K562 (cell line): ENCODE measurements around the gene MPRIP. TPM values are rescaled to one million over a fixed set of nuclear protein-coding genes. Genes with fewer than 3 reads are reported as not detected.

Experiments used
- ATAC-seq: fragments of 200-7000 bp; cut with Tn5 transposase; 3 replicates; pipeline ENCODE4 v1.9.1; 2020; ENCODE audit warnings: moderate library complexity
- BruUV-seq: library from RNA; stranded (reverse); fragments of 400-500 nt; replicated peaks from 2 replicates; lab custom pipeline; 2021; lab: Mats Ljungman, UMichigan
- CTCF ChIA-PET: fragments of 300-600 bp; formaldehyde crosslinking; extraction: SDS; loops from one replicate; lab custom pipeline; 2021; ENCODE audit warnings: low intra/inter-chr PET ratio; lab: Yijun Ruan, JAX
- POLR2A ChIA-PET: fragments of 300-600, 350-650 bp; sonication (Branson Sonifier 250); formaldehyde crosslinking; extraction: SDS; loops from one replicate; lab custom pipeline; 2021; ENCODE audit warnings: antibody characterized with exemption, inconsistent platforms; lab: Yijun Ruan, JAX
- DNase-seq, 4 experiments: peaks; one replicate each; pipeline versions ENCODE4 v3.0.0 to v3.0.0-alpha.2; 2011 to 2018; ENCODE audit warnings: low spot score in 3 of 4, mixed read lengths in 3 of 4; ENCODE audit errors: extremely low read depth in 1 of 4
- FAIRE-seq: peaks from 2 replicates; lab custom pipeline; 2011; peaks lifted over from hg19 to GRCh38; lab: Jason Lieb, UNC
- H2AFZ ChIP-seq: 2 replicates; pipeline ENCODE4 v1.6.0; 2011; ENCODE audit warnings: low read depth, low read length, control low read depth, inconsistent platforms
- H3K27ac ChIP-seq: fragments of 200-600 bp; 3 replicates; pipeline ENCODE4 v1.8.0; 2011; ENCODE audit warnings: low read depth, mild to moderate bottlenecking, control low read depth, inconsistent platforms, low read length, moderate library complexity, mixed read lengths; ENCODE audit errors: extremely low read depth
- H3K27me3 ChIP-seq, 2 experiments: fragments of 300-600 bp in 1 of 2; 2 replicates in 1 of 2; 3 replicates in 1 of 2; pipeline versions ENCODE4 v1.6.0 to v1.8.0; 2011; ENCODE audit warnings: inconsistent platforms in 2 of 2, low read length in 2 of 2, mild to moderate bottlenecking in 1 of 2, mixed read lengths in 1 of 2, moderate library complexity in 1 of 2; ENCODE audit not compliant: control insufficient read depth in 2 of 2, insufficient read depth in 2 of 2
- H3K36me3 ChIP-seq: fragments of 300-600 bp; 3 replicates; pipeline ENCODE4 v1.8.0; 2011; ENCODE audit warnings: mild to moderate bottlenecking, low read length, inconsistent platforms; ENCODE audit not compliant: control insufficient read depth, insufficient read depth
- H3K4me1 ChIP-seq, 2 experiments: fragments of 200-600 bp in 1 of 2; replicated peaks in 1 of 2; 2 replicates in 1 of 2; 3 replicates in 1 of 2; pipeline versions ENCODE4 v1.5.1 to v1.8.0; 2011; ENCODE audit warnings: inconsistent platforms in 2 of 2, low read length in 2 of 2, mild to moderate bottlenecking in 1 of 2, mixed read lengths in 1 of 2, moderate library complexity in 1 of 2; ENCODE audit not compliant: control insufficient read depth in 2 of 2, insufficient read depth in 2 of 2
- H3K4me2 ChIP-seq: 2 replicates; pipeline ENCODE4 v1.6.1; 2011; ENCODE audit warnings: low read length, control low read depth, inconsistent platforms, mixed read lengths; ENCODE audit not compliant: insufficient read depth
- H3K4me3 ChIP-seq: fragments of 200-600 bp; sonication (generic), shearing (Covaris generic); 2 replicates; pipeline ENCODE4 v1.5.1; 2016; ENCODE audit warnings: control low read depth, inconsistent platforms
- H3K79me2 ChIP-seq: fragments of 200-600 bp; 3 replicates; pipeline ENCODE4 v1.8.0; 2011; ENCODE audit warnings: low read length, inconsistent platforms; ENCODE audit not compliant: control insufficient read depth, insufficient read depth
- H3K9ac ChIP-seq, 2 experiments: 2 replicates each; pipeline versions ENCODE4 v1.6.0 to v1.6.1; 2011; ENCODE audit warnings: low read depth in 2 of 2, low read length in 2 of 2, control low read depth in 1 of 2, inconsistent platforms in 1 of 2, mild to moderate bottlenecking in 1 of 2, mixed read lengths in 1 of 2; ENCODE audit not compliant: insufficient read depth in 1 of 2
- H3K9me1 ChIP-seq: one replicate; pipeline ENCODE4 v1.6.0; 2011; ENCODE audit warnings: inconsistent platforms, mild to moderate bottlenecking, low read length, moderate library complexity; ENCODE audit not compliant: control insufficient read depth, insufficient read depth
- H3K9me3 ChIP-seq: replicated peaks from 2 replicates; pipeline ENCODE4 v1.5.1; 2011; ENCODE audit warnings: low read depth, low read length, inconsistent platforms; ENCODE audit not compliant: control insufficient read depth, insufficient read depth
- H4K20me1 ChIP-seq: replicated peaks from 2 replicates; pipeline ENCODE4 v1.6.1; 2011; ENCODE audit warnings: low read length, inconsistent platforms, mixed read lengths; ENCODE audit not compliant: control insufficient read depth, insufficient read depth
- CC2D1A ChIP-seq: fragments of 450-650 bp; IDR thresholded peaks from 2 replicates; pipeline ENCODE4 v1.6.1; 2017; ENCODE audit warnings: mild to moderate bottlenecking
- CREM ChIP-seq: IDR thresholded peaks from 2 replicates; pipeline ENCODE4 v1.6.1; 2014; ENCODE audit warnings: antibody characterized with exemption, low read depth
- E2F4 ChIP-seq: sonication (generic); formaldehyde crosslinking; IDR thresholded peaks from 2 replicates; pipeline ENCODE4 v1.8.0; 2022; ENCODE audit warnings: mild to moderate bottlenecking, low read depth, missing genetic modification reagents
- HNRNPK ChIP-seq: fragments of 200-400 bp; formaldehyde crosslinking; IDR thresholded peaks from one replicate; pipeline ENCODE4 v1.6.1; 2018; ENCODE audit warnings: mild to moderate bottlenecking, low read depth, low read length; ENCODE audit not compliant: poor library complexity, severe bottlenecking
- KHSRP ChIP-seq: fragments of 450-650 bp; IDR thresholded peaks from 2 replicates; pipeline ENCODE4 v1.6.1; 2017
- THAP7 ChIP-seq: fragments of 250-450 bp; sonication (Bioruptor Pico); IDR thresholded peaks from 2 replicates; pipeline ENCODE4 v1.5.0; 2021
- ZNF583 ChIP-seq: fragments of 250-450 bp; sonication (Bioruptor Pico); IDR thresholded peaks from 2 replicates; pipeline ENCODE4 v1.4.0; 2020
- whole genome bisulfite sequencing: fragments of 100-300 bp; shearing (Covaris generic); methylation state at CpG from one replicate; pipeline ENCODE4 v1.1.6; 2016; ENCODE audit warnings: low coverage, mixed read lengths; ENCODE audit not compliant: insufficient coverage; ENCODE audit errors: missing lambda C conversion rate; 5-methylcytosine and 5-hydroxymethylcytosine counted together
- in situ Hi-C: fragments of 300-500 bp; cut with MboI; formaldehyde crosslinking; loops from 4 replicates; pipeline ENCODE4 v1.15.0; 2018; ENCODE audit warnings: inconsistent platforms, mixed read lengths
- intact Hi-C: fragments of 100-400 bp; cut with micrococcal nuclease; formaldehyde crosslinking; loops from 2 replicates; pipeline ENCODE4 v1.14.2; 2022
- polyA plus RNA-seq, 8 experiments: library from polyadenylated mRNA; depleted of rRNA in 4 of 8; stranded (reverse) in 5 of 8; unstranded in 3 of 8; fragments of >200 nt; fragmentation: Nextera tagmentation in 2 of 8; fragmentation: Illumina TruSeq in 1 of 8; extraction: Ambion mirVana in 2 of 8; extraction: Trizol in 1 of 8; gene quantifications; 2 replicates each; pipeline versions ENCODE4 v1.2.1 to v1.2.3, GENCODE V29; 2011 to 2014; ENCODE audit warnings: inconsistent platforms in 1 of 8, missing spikeins in 1 of 8
- small RNA-seq: library from RNA; depleted of rRNA; stranded (forward); fragments of <200 nt; gene quantifications from one replicate; pipeline ENCODE3, GENCODE V24; 2014
- total RNA-seq, 7 experiments: library from RNA; depleted of rRNA in 6 of 7; stranded (reverse); fragments of >200 nt in 6 of 7; fragmentation: Illumina TruSeq in 2 of 7; extraction: Trizol in 2 of 7; gene quantifications; 2 replicates each; pipeline versions ENCODE4 v1.2.1 to v1.2.3, GENCODE V29; 2011 to 2021; ENCODE audit warnings: low replicate concordance in 1 of 7

Gene MPRIP
- total and polyA plus RNA-seq, 9 of the 15 experiments (the other 6 are each of a cell fraction or from before 2014, with no cell fraction given): 10.0 to 72.6 (median 30.1) TPM

- H2AFZ ChIP-seq: no peak overlapping the region
- peaks cover 0 to 9% of the 10 kb centered on the region in 2 experiments; a peak in 4 of 5 replicates for H3K4me1 ChIP-seq
- CTCF ChIA-PET: no interaction called here
- H3K9me1 ChIP-seq: no peaks in the 10 kb centered on the region
- WGBS: 90% methylated on average over 3 of the region's 7 CpGs
- H3K4me3 ChIP-seq: no peak overlapping the region
- H3K36me3 ChIP-seq: peaks cover 13% of the 10 kb centered on the region
- H3K79me2 ChIP-seq: no peaks in the 10 kb centered on the region; the same call in 2 of the 3 replicates
- no peak overlapping the region for H3K9ac ChIP-seq
- FAIRE-seq (no peak), DNase-seq (no peak), ATAC-seq (no peak)
- TF ChIP-seq KHSRP: no peak
- TF ChIP-seq HNRNPK: no peak
- TF ChIP-seq CC2D1A: no peak
- TF ChIP-seq CREM: no peak
- no peak for TF ChIP-seq THAP7 (CRISPR knock-in tag)
- no peak for TF ChIP-seq ZNF583 (CRISPR knock-in tag)
- no peak for TF ChIP-seq E2F4 (CRISPR knock-in tag)
- H3K27ac ChIP-seq: no peak overlapping the region
- POLR2A ChIA-PET: no interaction called here
- in situ Hi-C loops: no loop called here
- H3K27me3 ChIP-seq: no peaks in the 10 kb centered on the region
- no peak overlapping the region for H3K4me2 ChIP-seq
- no TSS peak for BruUV-seq
- no peaks in the 10 kb centered on the region for H3K9me3 ChIP-seq
- H4K20me1 ChIP-seq: no peaks in the 10 kb centered on the region
- intact Hi-C loops: no loop called here
These were observed 200.0 kb downstream of the MPRIP start for GRCh38 chr17:17242246-17242645.

Small RNA genes within 50 kb of the gene (small RNA-seq; reads per million reads assigned to genes)
- not detected for gene RNU6-767P

Other genes starting within 250 kb of the MPRIP start
- gene TNFRSF13B, start 70.3 kb upstream of the MPRIP start, total RNA-seq (2014; rRNA removed): not detected in 2 replicates
- not detected in 2 replicates for gene TNFRSF13B, start 70.3 kb upstream of the MPRIP start, total RNA-seq (2014; rRNA removed; fragmentation: Illumina TruSeq; extraction: Trizol)
- gene TNFRSF13B, start 70.3 kb upstream of the MPRIP start, total RNA-seq (2015; rRNA removed; fragmentation: Illumina TruSeq; extraction: Trizol): not detected in 2 replicates
- 0.31 TPM in 1 of 2 replicates, not detected in the other for gene TNFRSF13B, start 70.3 kb upstream of the MPRIP start, total RNA-seq (2021)
- not detected in 2 replicates for gene TNFRSF13B, start 70.3 kb upstream of the MPRIP start, polyA plus RNA-seq (2011; rRNA removed)
- gene TNFRSF13B, start 70.3 kb upstream of the MPRIP start, polyA plus RNA-seq (2014; fragmentation: Illumina TruSeq; extraction: Trizol): not detected in 2 replicates
- not detected for gene TNFRSF13B, start 70.3 kb upstream of the MPRIP start, polyA plus RNA-seq (2014; fragmentation: Nextera tagmentation; extraction: Ambion mirVana)
- not detected in 2 replicates for gene TNFRSF13B, start 70.3 kb upstream of the MPRIP start, polyA plus RNA-seq (2014; rRNA removed)
- gene PLD6, start 163.9 kb downstream of the MPRIP start, total RNA-seq (2014; rRNA removed): 10.0 and 13.9 TPM in 2 replicates
- 6.5 and 7.4 TPM in 2 replicates for gene PLD6, start 163.9 kb downstream of the MPRIP start, total RNA-seq (2014; rRNA removed; fragmentation: Illumina TruSeq; extraction: Trizol)
- 6.5 and 6.9 TPM in 2 replicates for gene PLD6, start 163.9 kb downstream of the MPRIP start, total RNA-seq (2015; rRNA removed; fragmentation: Illumina TruSeq; extraction: Trizol)
- 12.5 and 13.3 TPM in 2 replicates for gene PLD6, start 163.9 kb downstream of the MPRIP start, total RNA-seq (2021)
- 7.5 and 9.3 TPM in 2 replicates for gene PLD6, start 163.9 kb downstream of the MPRIP start, polyA plus RNA-seq (2011; rRNA removed)
- 9.4 and 10.8 TPM in 2 replicates for gene PLD6, start 163.9 kb downstream of the MPRIP start, polyA plus RNA-seq (2014; fragmentation: Illumina TruSeq; extraction: Trizol)
- gene PLD6, start 163.9 kb downstream of the MPRIP start, polyA plus RNA-seq (2014; fragmentation: Nextera tagmentation; extraction: Ambion mirVana): 10 to 100 TPM in 1 of 2 experiments, 1 to 10 TPM in 1; 3.6 to 15.6 TPM
- 11.3 and 13.9 TPM in 2 replicates for gene PLD6, start 163.9 kb downstream of the MPRIP start, polyA plus RNA-seq (2014; rRNA removed)
- gene FLCN, start 194.7 kb downstream of the MPRIP start, total RNA-seq (2014; rRNA removed): 17.9 and 23.2 TPM in 2 replicates
- gene FLCN, start 194.7 kb downstream of the MPRIP start, total RNA-seq (2014; rRNA removed; fragmentation: Illumina TruSeq; extraction: Trizol): 10.0 and 10.7 TPM in 2 replicates
- gene FLCN, start 194.7 kb downstream of the MPRIP start, total RNA-seq (2015; rRNA removed; fragmentation: Illumina TruSeq; extraction: Trizol): 20.7 and 22.5 TPM in 2 replicates
- gene FLCN, start 194.7 kb downstream of the MPRIP start, total RNA-seq (2021): 31.1 and 33.5 TPM in 2 replicates
- gene FLCN, start 194.7 kb downstream of the MPRIP start, polyA plus RNA-seq (2011; rRNA removed): 10.9 and 12.2 TPM in 2 replicates
- 10.7 and 14.5 TPM in 2 replicates for gene FLCN, start 194.7 kb downstream of the MPRIP start, polyA plus RNA-seq (2014; fragmentation: Illumina TruSeq; extraction: Trizol)
- gene FLCN, start 194.7 kb downstream of the MPRIP start, polyA plus RNA-seq (2014; fragmentation: Nextera tagmentation; extraction: Ambion mirVana): 1 to 10 TPM; 1.6 to 1.8 TPM
- 15.9 and 17.4 TPM in 2 replicates for gene FLCN, start 194.7 kb downstream of the MPRIP start, polyA plus RNA-seq (2014; rRNA removed)
- 92.4 and 95.2 TPM in 2 replicates for gene COPS3, start 238.8 kb downstream of the MPRIP start, total RNA-seq (2014; rRNA removed)
- gene COPS3, start 238.8 kb downstream of the MPRIP start, total RNA-seq (2014; rRNA removed; fragmentation: Illumina TruSeq; extraction: Trizol): 167 and 182 TPM in 2 replicates
- 154 and 161 TPM in 2 replicates for gene COPS3, start 238.8 kb downstream of the MPRIP start, total RNA-seq (2015; rRNA removed; fragmentation: Illumina TruSeq; extraction: Trizol)
- 119 and 128 TPM in 2 replicates for gene COPS3, start 238.8 kb downstream of the MPRIP start, total RNA-seq (2021)
- 160 and 179 TPM in 2 replicates for gene COPS3, start 238.8 kb downstream of the MPRIP start, polyA plus RNA-seq (2011; rRNA removed)
- gene COPS3, start 238.8 kb downstream of the MPRIP start, polyA plus RNA-seq (2014; fragmentation: Illumina TruSeq; extraction: Trizol): 162 and 170 TPM in 2 replicates
- gene COPS3, start 238.8 kb downstream of the MPRIP start, polyA plus RNA-seq (2014; fragmentation: Nextera tagmentation; extraction: Ambion mirVana): 100 to 1,000 TPM; 284 to 295 TPM
- 118 and 126 TPM in 2 replicates for gene COPS3, start 238.8 kb downstream of the MPRIP start, polyA plus RNA-seq (2014; rRNA removed)